Measurements from ENCODE around the gene SAMD4A.

The SAMD4A gene

DNA sequence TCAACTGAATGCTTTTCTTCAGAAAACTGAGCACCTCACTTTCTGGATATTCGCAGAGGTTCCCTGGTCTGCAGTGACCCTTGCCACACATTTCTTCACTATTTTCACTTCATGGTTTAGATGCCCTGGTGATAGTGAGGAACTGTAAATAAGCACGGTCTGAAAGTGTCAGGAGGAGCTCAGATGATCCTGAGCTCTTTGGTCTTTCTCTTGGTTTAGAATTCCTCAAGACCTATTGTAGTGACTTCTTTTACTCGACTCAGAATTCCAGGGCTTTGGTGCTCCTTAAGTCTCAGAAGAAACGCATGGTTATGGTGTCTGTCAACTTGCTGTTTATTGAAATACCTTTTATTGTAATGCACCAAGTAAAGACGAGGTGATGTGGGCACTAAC, 84.0 kb downstream of the SAMD4A start:
- Histone ChIP-seq H3K9me3 (ENCODE audit: severe bottlenecking) (no peaks in the 10 kb centered on the region), H3K4me1 (ENCODE audit: insufficient read depth, poor library complexity, severe bottlenecking) (peaks cover 49% of the 10 kb centered on the region), H3K36me3 (ENCODE audit: low read depth) (no peaks in the 10 kb centered on the region), H3K4me3 (ENCODE audit: severe bottlenecking) (no peak overlapping the region), H3K27me3 (ENCODE audit: insufficient read depth, poor library complexity, severe bottlenecking) (no peaks in the 10 kb centered on the region), H3K27ac (ENCODE audit: poor library complexity, severe bottlenecking) (peak overlapping the region; percentile 99)
- TF ChIP-seq, protein P1, sequence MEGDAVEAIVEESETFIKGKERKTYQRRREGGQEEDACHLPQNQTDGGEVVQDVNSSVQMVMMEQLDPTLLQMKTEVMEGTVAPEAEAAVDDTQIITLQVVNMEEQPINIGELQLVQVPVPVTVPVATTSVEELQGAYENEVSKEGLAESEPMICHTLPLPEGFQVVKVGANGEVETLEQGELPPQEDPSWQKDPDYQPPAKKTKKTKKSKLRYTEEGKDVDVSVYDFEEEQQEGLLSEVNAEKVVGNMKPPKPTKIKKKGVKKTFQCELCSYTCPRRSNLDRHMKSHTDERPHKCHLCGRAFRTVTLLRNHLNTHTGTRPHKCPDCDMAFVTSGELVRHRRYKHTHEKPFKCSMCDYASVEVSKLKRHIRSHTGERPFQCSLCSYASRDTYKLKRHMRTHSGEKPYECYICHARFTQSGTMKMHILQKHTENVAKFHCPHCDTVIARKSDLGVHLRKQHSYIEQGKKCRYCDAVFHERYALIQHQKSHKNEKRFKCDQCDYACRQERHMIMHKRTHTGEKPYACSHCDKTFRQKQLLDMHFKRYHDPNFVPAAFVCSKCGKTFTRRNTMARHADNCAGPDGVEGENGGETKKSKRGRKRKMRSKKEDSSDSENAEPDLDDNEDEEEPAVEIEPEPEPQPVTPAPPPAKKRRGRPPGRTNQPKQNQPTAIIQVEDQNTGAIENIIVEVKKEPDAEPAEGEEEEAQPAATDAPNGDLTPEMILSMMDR (IDR thresholded peaks at IDR 0.05; ENCODE audit: poor library complexity, severe bottlenecking) = no peak
- no peak for ATAC-seq (ENCODE audit: low read depth)
- no peak for DNase-seq (ENCODE audit: low spot score)

DNA sequence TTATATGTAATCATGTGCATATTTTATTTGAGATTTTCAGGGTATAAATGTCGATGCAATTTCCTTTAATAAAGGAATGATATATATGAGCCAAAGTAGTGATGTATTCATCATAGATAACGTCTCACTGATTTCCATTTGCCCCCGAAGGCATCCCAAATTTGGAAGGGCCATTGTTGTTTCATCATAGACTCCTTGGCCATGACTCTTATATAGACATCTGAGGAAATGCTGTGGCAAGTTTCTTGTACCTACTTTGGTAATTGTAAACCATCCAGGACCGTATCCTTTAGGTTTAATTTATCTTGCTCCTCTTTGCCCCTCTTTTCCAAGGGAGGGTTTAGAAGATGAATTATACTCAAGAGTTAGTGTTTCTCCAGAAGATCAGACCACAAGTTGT, 84.7 kb downstream of the SAMD4A start:
- TF ChIP-seq, protein P1 (IDR thresholded peaks at IDR 0.05; ENCODE audit: poor library complexity, severe bottlenecking) = no peak
- H3K27ac ChIP-seq (ENCODE audit: poor library complexity, severe bottlenecking) = peak overlapping the region; percentile 99
- ATAC-seq (ENCODE audit: low read depth) = peak; percentile 12
- DNase-seq (ENCODE audit: low spot score) = no peak
- H3K27me3 ChIP-seq (ENCODE audit: insufficient read depth, poor library complexity, severe bottlenecking) = no peaks in the 10 kb centered on the region
- no peak overlapping the region for H3K4me3 ChIP-seq (ENCODE audit: severe bottlenecking)
- H3K9me3 ChIP-seq (ENCODE audit: severe bottlenecking) = no peaks in the 10 kb centered on the region
- H3K4me1 ChIP-seq (ENCODE audit: insufficient read depth, poor library complexity, severe bottlenecking) = peaks cover 49% of the 10 kb centered on the region
- H3K36me3 ChIP-seq (ENCODE audit: low read depth) = no peaks in the 10 kb centered on the region

DNA sequence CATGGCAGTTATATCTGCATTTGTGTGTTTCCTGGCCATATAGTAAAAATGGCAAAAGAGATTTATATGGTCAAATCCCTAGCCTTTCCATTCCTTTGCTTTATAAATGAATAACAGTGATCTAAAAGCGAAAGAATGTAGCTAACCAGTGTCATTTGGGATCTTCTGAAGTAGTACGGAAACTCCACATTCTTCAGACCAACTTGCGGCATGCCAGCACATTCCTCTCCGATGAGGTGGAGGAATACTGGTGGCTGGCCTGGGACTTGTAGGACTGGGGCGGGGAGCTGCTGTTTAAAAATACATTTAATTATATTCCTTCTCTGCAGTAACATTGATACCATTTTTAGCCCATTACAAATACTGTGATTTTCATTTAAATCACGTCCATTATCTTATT, 85.3 kb downstream of the SAMD4A start:
- TF ChIP-seq, protein P1 (IDR thresholded peaks at IDR 0.05; ENCODE audit: poor library complexity, severe bottlenecking) = no peak
- H3K36me3 ChIP-seq (ENCODE audit: low read depth) = no peaks in the 10 kb centered on the region
- DNase-seq (ENCODE audit: low spot score) (peak; percentile 95), ATAC-seq (ENCODE audit: low read depth) (peak; percentile 97)
- peak overlapping the region; percentile 99 for H3K27ac ChIP-seq (ENCODE audit: poor library complexity, severe bottlenecking)
- H3K4me1 ChIP-seq (ENCODE audit: insufficient read depth, poor library complexity, severe bottlenecking) = peaks cover 49% of the 10 kb centered on the region
- no peaks in the 10 kb centered on the region for H3K9me3 ChIP-seq (ENCODE audit: severe bottlenecking)
- H3K27me3 ChIP-seq (ENCODE audit: insufficient read depth, poor library complexity, severe bottlenecking) = no peaks in the 10 kb centered on the region
- H3K4me3 ChIP-seq (ENCODE audit: severe bottlenecking) = no peak overlapping the region

DNA sequence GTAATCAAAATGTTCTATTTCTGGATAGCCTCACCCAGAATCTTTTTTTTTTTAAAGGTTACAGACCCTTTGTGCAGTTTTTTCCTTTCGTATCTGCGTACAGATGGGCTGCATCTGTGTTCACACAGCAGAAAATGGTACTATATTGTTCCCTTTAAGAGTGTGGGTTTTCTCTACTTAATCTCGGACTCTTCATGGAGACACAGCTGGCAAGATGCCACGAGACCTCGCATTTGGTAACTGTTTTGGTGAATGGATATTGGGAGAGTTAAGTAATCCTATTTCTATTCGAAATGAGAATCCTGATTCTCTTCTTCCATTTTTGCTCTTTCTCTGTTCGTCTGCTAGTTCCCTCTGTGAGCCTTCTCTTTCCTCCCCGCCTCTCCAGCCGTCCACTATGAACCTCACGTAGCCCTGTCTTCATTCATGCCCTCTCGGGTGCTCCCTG, 85.7 kb downstream of the SAMD4A start:
- Histone ChIP-seq H3K36me3 (ENCODE audit: low read depth) (no peaks in the 10 kb centered on the region), H3K27me3 (ENCODE audit: insufficient read depth, poor library complexity, severe bottlenecking) (no peaks in the 10 kb centered on the region), H3K9me3 (ENCODE audit: severe bottlenecking) (no peaks in the 10 kb centered on the region), H3K27ac (ENCODE audit: poor library complexity, severe bottlenecking) (peak overlapping the region; percentile 99), H3K4me3 (ENCODE audit: severe bottlenecking) (peak overlapping the region; percentile 1), H3K4me1 (ENCODE audit: insufficient read depth, poor library complexity, severe bottlenecking) (peaks cover 49% of the 10 kb centered on the region)
- 0 out of 3 replicates have a peak, but pooled peaks have one; percentile 1 for ATAC-seq (ENCODE audit: low read depth)
- no peak for DNase-seq (ENCODE audit: low spot score)
- TF ChIP-seq, protein P1 (IDR thresholded peaks at IDR 0.05; ENCODE audit: poor library complexity, severe bottlenecking) = no peak

DNA sequence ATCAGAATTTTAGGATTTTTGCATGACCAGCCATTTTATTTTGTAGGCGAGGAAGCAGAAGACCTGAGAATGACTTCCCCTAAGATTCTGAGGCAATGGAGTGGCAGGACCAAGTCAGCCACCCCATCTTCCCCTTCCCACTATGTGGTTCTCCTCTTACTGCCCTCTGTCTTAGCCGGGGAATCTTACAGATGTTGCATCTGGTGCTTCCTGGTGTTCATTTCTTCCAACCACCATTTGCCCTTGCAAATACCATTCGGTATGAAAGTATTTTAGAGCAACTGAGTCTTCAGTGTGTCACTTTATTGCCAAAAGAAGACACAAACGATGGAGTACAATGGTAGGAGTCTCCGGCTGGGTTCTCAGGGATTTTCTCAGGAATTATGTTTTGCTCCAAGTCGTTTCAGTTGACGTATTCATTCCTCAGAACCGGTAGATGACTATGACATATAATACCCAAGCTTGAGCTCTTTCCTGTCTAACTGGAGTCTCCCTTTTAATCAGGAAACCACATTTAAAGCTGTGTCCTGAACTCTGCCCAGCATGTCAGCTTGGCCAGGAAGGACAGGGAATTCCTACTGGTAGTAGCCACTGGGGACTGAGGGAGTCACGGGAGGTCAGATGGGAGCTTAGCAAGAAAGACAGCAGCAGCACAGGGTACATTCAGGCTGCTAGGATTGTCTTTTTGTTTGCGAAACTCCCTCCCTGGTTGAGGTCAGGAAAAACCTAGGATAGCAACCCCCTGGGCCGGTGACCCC, 87.0 kb downstream of the SAMD4A start:
- ATAC-seq (ENCODE audit: low read depth) (no peak), DNase-seq (ENCODE audit: low spot score) (no peak)
- H3K4me1 ChIP-seq (ENCODE audit: insufficient read depth, poor library complexity, severe bottlenecking) = peaks cover 57% of the 10 kb centered on the region
- no peaks in the 10 kb centered on the region for H3K36me3 ChIP-seq (ENCODE audit: low read depth)
- H3K9me3 ChIP-seq (ENCODE audit: severe bottlenecking) = no peaks in the 10 kb centered on the region
- no peak overlapping the region for H3K4me3 ChIP-seq (ENCODE audit: severe bottlenecking)
- TF ChIP-seq, protein P1 (IDR thresholded peaks at IDR 0.05; ENCODE audit: poor library complexity, severe bottlenecking) = no peak
- peak overlapping the region; percentile 99 for H3K27ac ChIP-seq (ENCODE audit: poor library complexity, severe bottlenecking)
- H3K27me3 ChIP-seq (ENCODE audit: insufficient read depth, poor library complexity, severe bottlenecking) = no peaks in the 10 kb centered on the region

Data from RWPE2 (cell line).